DOHH2 (cell line): ENCODE data around the gene LYZ.

Experiments used
- CTCF ChIP-seq: fragments of 200-600 bp; sonication (generic); IDR thresholded peaks from one replicate; pipeline ENCODE4 v1.5.1; 2014; ENCODE audit warnings: antibody characterized with exemption, mild to moderate bottlenecking, low read depth, low read length; ENCODE audit not compliant: poor library complexity, severe bottlenecking
- EZH2phosphoT487 ChIP-seq: fragments of 200-600 bp; sonication (generic); IDR thresholded peaks from 2 replicates; pipeline ENCODE4 v1.6.1; 2017; ENCODE audit warnings: borderline replicate concordance, mild to moderate bottlenecking, antibody characterized with exemption, low read length, moderate library complexity, mixed read lengths

- TF ChIP-seq CTCF = no peak
- no peak for TF ChIP-seq EZH2phosphoT487
Measured at GRCh38 chr12:69313209-69313608, 35.0 kb upstream of the LYZ start.
